Trophoblast cell (in vitro differentiated cells and primary cell): ENCODE measurements around the gene PSMD13.
"Not testable (repeated sequence)": the region's sequence is repeated elsewhere in the genome, so short reads cannot be mapped to it uniquely, and the experiment has no call there.

Experiments
- DNase-seq, 2 donors: peaks; one replicate each; pipeline ENCODE4 v3.0.0-alpha.2; 2016
- H2AFZ ChIP-seq: 2 replicates; pipeline ENCODE4 v1.6.1; 2013; ENCODE audit warnings: low read length, moderate library complexity, mild to moderate bottlenecking; ENCODE audit not compliant: insufficient read depth, poor library complexity
- H2AK5ac ChIP-seq: 2 replicates; pipeline ENCODE4 v1.6.1; 2013; ENCODE audit warnings: mild to moderate bottlenecking, low read length
- H2BK120ac ChIP-seq: 2 replicates; pipeline ENCODE4 v1.6.1; 2013; ENCODE audit warnings: low read length, mild to moderate bottlenecking, moderate library complexity; ENCODE audit not compliant: insufficient read depth, poor library complexity
- H2BK12ac ChIP-seq: 2 replicates; pipeline ENCODE4 v1.6.1; 2013; ENCODE audit warnings: mild to moderate bottlenecking, low read length, moderate library complexity
- H2BK5ac ChIP-seq: 2 replicates; pipeline ENCODE4 v1.6.1; 2013; ENCODE audit warnings: low read length, low read depth, moderate library complexity, mild to moderate bottlenecking; ENCODE audit not compliant: poor library complexity
- H3K14ac ChIP-seq: 2 replicates; pipeline ENCODE4 v1.6.1; 2013; ENCODE audit warnings: mild to moderate bottlenecking, low read length
- H3K18ac ChIP-seq: 2 replicates; pipeline ENCODE4 v1.6.1; 2013; ENCODE audit warnings: mild to moderate bottlenecking, low read length
- H3K23ac ChIP-seq: 2 replicates; pipeline ENCODE4 v1.6.1; 2013; ENCODE audit warnings: low read length
- H3K27ac ChIP-seq: 2 replicates; pipeline ENCODE4 v1.5.1; 2013; ENCODE audit warnings: low read depth, mild to moderate bottlenecking, inconsistent platforms, low read length, moderate library complexity
- H3K27me3 ChIP-seq: 2 replicates; pipeline ENCODE4 v1.6.1; 2013; ENCODE audit warnings: inconsistent platforms, mild to moderate bottlenecking, low read length, moderate library complexity; ENCODE audit not compliant: insufficient read depth
- H3K36me3 ChIP-seq, 2 experiments: 1 replicate in 1 of 2; 2 replicates in 1 of 2; pipeline ENCODE4 v1.6.1; 2013; ENCODE audit warnings: low read length in 2 of 2, mild to moderate bottlenecking in 2 of 2, moderate library complexity in 1 of 2; ENCODE audit not compliant: insufficient read depth in 2 of 2, control insufficient read depth in 1 of 2
- H3K4ac ChIP-seq: 2 replicates; pipeline ENCODE4 v1.6.1; 2013; ENCODE audit warnings: low read depth, mild to moderate bottlenecking, low read length, moderate library complexity
- H3K4me1 ChIP-seq, 2 experiments: 1 replicate in 1 of 2; 2 replicates in 1 of 2; pipeline ENCODE4 v1.6.1; 2013; ENCODE audit warnings: low read length in 2 of 2, mild to moderate bottlenecking in 2 of 2, moderate library complexity in 1 of 2; ENCODE audit not compliant: insufficient read depth in 2 of 2, control insufficient read depth in 1 of 2
- H3K4me2 ChIP-seq: 2 replicates; pipeline ENCODE4 v1.6.1; 2013; ENCODE audit warnings: inconsistent platforms, mild to moderate bottlenecking, low read length, moderate library complexity
- H3K4me3 ChIP-seq: 2 replicates; pipeline ENCODE4 v1.5.1; 2013; ENCODE audit warnings: mild to moderate bottlenecking, low read depth, low read length, inconsistent platforms
- H3K79me1 ChIP-seq: one replicate; pipeline ENCODE4 v1.6.1; 2013; ENCODE audit warnings: low read length
- H3K79me2 ChIP-seq: 2 replicates; pipeline ENCODE4 v1.6.1; 2013; ENCODE audit warnings: low read length, mild to moderate bottlenecking; ENCODE audit not compliant: control insufficient read depth, insufficient read depth, poor library complexity
- H3K9ac ChIP-seq: 2 replicates; pipeline ENCODE4 v1.6.1; 2013; ENCODE audit warnings: mild to moderate bottlenecking, low read length
- H3K9me3 ChIP-seq: 2 replicates; pipeline ENCODE4 v1.6.1; 2013; ENCODE audit warnings: low read depth, mild to moderate bottlenecking, control low read depth, inconsistent platforms, low read length; ENCODE audit not compliant: insufficient read depth
- H4K12ac ChIP-seq: 2 replicates; pipeline ENCODE4 v1.6.1; 2013; ENCODE audit warnings: low read depth, mild to moderate bottlenecking, low read length, moderate library complexity
- H4K8ac ChIP-seq: 2 replicates; pipeline ENCODE4 v1.6.1; 2013; ENCODE audit warnings: low read depth, mild to moderate bottlenecking, low read length, moderate library complexity
- H4K91ac ChIP-seq: one replicate; pipeline ENCODE4 v1.6.1; 2013; ENCODE audit warnings: low read depth, mild to moderate bottlenecking, low read length, moderate library complexity
- WGBS: extraction: QIAGEN DNeasy Blood & Tissue Kit; methylation state at CpG from one replicate; pipeline ENCODE4 v1.1.7; 2013; ENCODE audit warnings: missing lambda C conversion rate; ENCODE audit not compliant: insufficient read length, insufficient coverage; ENCODE audit errors: extremely low coverage; 5-methylcytosine and 5-hydroxymethylcytosine counted together

Gene PSMD13

DNA sequence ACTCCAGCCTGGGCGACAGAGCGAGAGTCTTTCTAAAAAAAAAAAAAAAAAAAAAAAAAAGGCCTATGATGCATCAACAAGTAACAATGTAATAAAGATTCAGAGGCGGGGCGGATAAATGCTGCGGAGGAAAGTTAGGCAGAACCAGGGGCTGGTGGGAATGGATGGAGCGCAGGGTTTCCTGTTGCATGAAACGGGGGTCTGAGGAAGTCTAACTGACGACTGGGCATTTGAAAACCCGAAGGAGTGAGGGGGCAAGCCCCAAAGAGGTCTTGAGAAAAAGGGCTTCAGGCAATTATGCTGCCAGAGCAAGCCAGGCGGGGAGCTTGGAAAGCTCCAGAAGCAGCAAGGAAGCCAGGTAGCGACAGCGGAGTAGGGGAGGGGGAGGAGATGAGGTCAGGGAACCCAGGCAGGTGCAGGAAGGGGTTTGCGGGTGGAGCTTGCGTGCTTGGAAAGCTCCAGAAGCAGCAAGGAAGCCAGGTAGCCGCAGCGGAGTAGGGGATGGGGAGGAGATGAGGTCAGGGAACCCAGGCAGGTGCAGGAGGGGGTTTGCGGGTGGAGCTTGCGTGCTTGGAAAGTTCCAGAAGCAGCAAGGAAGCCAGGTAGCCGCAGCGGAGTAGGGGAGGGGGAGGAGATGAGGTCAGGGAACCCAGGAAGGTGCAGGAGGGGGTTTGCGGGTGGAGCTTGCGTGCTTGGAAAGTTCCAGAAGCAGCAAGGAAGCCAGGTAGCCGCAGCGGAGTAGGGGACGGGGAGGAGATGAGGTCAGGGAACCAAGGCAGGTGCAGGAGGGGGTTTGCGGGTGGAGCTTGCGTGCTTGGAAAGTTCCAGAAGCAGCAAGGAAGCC, 50.4 kb downstream of the PSMD13 start:
- H3K4me3 ChIP-seq, H3K4ac ChIP-seq, H3K79me1 ChIP-seq, H3K9ac ChIP-seq, H2BK12ac ChIP-seq, DNase-seq, H4K91ac ChIP-seq, H2BK120ac ChIP-seq, H3K79me2 ChIP-seq, H3K14ac ChIP-seq, H3K23ac ChIP-seq, H3K27me3 ChIP-seq, H3K9me3 ChIP-seq, H3K27ac ChIP-seq, H2AK5ac ChIP-seq, H3K36me3 ChIP-seq, H2AFZ ChIP-seq, H4K8ac ChIP-seq, H3K18ac ChIP-seq, H3K4me2 ChIP-seq, H2BK5ac ChIP-seq, H4K12ac ChIP-seq: not testable (repeated sequence)
- WGBS: no CpG with 5 or more reads among the region's 27 CpGs
- peaks cover 24 to 33% of the 10 kb centered on the region in 2 experiments for H3K4me1 ChIP-seq

DNA sequence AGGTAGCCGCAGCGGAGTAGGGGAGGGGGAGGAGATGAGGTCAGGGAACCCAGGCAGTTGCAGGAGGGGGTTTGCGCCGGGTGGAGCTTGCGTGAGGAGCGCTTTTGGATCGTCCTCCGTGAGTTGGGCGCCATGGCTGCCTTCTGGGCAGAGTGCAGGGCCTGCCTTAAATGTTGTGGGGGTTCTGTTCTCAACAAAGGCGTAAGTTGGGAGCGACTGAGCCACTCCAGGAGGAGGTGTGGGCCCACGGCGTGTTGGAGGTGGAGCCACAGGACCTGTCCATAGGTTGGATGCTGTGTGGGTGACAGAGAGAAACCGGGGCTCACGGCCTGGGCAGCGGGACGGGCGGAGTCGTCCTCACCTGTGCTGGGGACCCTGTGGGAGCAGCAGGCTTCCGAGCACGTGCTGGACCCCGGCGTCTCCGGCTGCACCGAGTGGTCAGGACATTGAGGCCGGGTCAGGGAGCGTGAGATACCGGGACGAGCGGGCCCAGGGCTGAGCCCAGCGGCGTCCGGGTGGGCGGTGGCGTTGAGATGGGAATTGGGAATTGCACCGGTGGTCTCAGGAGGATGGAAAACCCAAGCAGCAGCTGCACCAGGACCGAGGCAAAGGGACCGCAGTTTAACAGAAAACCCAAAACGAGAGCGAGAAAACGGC, 51.2 kb downstream of the PSMD13 start:
- peaks cover 10% of the 10 kb centered on the region for H3K79me1 ChIP-seq
- peak overlapping the region; percentile 43 for H3K18ac ChIP-seq
- peak overlapping the region; percentile 11 for H2AK5ac ChIP-seq
- H3K23ac ChIP-seq: no peak overlapping the region
- H3K9me3 ChIP-seq: no peaks in the 10 kb centered on the region
- H2BK12ac ChIP-seq: no peak overlapping the region
- H3K4me1 ChIP-seq: peaks cover 24 to 33% of the 10 kb centered on the region in 2 experiments
- peak overlapping the region; percentile 64 for H4K91ac ChIP-seq
- no peak for DNase-seq
- no peak overlapping the region for H3K9ac ChIP-seq
- H3K27ac ChIP-seq: no peak overlapping the region
- H3K4me2 ChIP-seq: peak overlapping the region; percentile 79
- H3K36me3 ChIP-seq: peaks cover 3 to 8% of the 10 kb centered on the region in 2 experiments
- WGBS: no CpG with 5 or more reads among the region's 41 CpGs
- peak overlapping the region; percentile 37 for H3K14ac ChIP-seq
- H3K4me3 ChIP-seq: peak overlapping the region; percentile 73
- peak overlapping the region; percentile 21 for H2AFZ ChIP-seq
- no peaks in the 10 kb centered on the region for H3K27me3 ChIP-seq
- H3K4ac ChIP-seq: no peak overlapping the region
- no peak overlapping the region for H4K12ac ChIP-seq
- H2BK5ac ChIP-seq: no peak overlapping the region
- H3K79me2 ChIP-seq: peaks cover 6% of the 10 kb centered on the region
- H4K8ac ChIP-seq: no peak overlapping the region
- peak overlapping the region; percentile 29 for H2BK120ac ChIP-seq

- no peak within 1 kb of the TSS for H2BK5ac ChIP-seq
- H3K27ac ChIP-seq: no peak within 1 kb of the TSS
- WGBS: no CpG with 5 or more reads among the region's 112 CpGs
- H3K9me3 ChIP-seq: no peaks in the 10 kb centered on the region
- peak within 1 kb of the TSS; percentile 40 for H4K8ac ChIP-seq
- H3K27me3 ChIP-seq: no peaks in the 10 kb centered on the region
- peaks cover 6% of the 10 kb centered on the region for H3K79me2 ChIP-seq
- peak within 1 kb of the TSS; percentile 3 for H2BK12ac ChIP-seq
- H3K4me1 ChIP-seq: peaks cover 24 to 33% of the 10 kb centered on the region in 2 experiments
- H3K4me2 ChIP-seq: peak within 1 kb of the TSS; percentile 79
- DNase-seq: peak; percentile 17 to 79
- H3K4ac ChIP-seq: peak within 1 kb of the TSS; percentile 18
- peaks cover 9 to 14% of the 10 kb centered on the region in 2 experiments for H3K36me3 ChIP-seq
- H2AFZ ChIP-seq: peak within 1 kb of the TSS; percentile 21
- H4K91ac ChIP-seq: peak within 1 kb of the TSS; percentile 64
- H3K14ac ChIP-seq: peak within 1 kb of the TSS; percentile 38
- H2BK120ac ChIP-seq: peak within 1 kb of the TSS; percentile 29
- H3K9ac ChIP-seq: no peak within 1 kb of the TSS
- peak within 1 kb of the TSS; percentile 11 for H2AK5ac ChIP-seq
- peak within 1 kb of the TSS; percentile 43 for H3K18ac ChIP-seq
- H3K4me3 ChIP-seq: peak within 1 kb of the TSS; percentile 73
- peaks cover 10% of the 10 kb centered on the region for H3K79me1 ChIP-seq
- no peak within 1 kb of the TSS for H3K23ac ChIP-seq
- H4K12ac ChIP-seq: peak within 1 kb of the TSS; percentile 33
These were observed 52.0 kb downstream of the PSMD13 start, which contains the start of gene PGGHG for GRCh38 chr11:288478-289397. Gene PGGHG (plus strand): TSS chr11:289126. CDS start chr11:289817, 691 bp downstream.

GRCh38 chr11:289398-289711, 52.6 kb downstream of the PSMD13 start:
- peak overlapping the region; percentile 9 for H4K12ac ChIP-seq
- H3K27ac ChIP-seq: no peak overlapping the region
- H3K27me3 ChIP-seq: no peaks in the 10 kb centered on the region
- H3K9me3 ChIP-seq: no peaks in the 10 kb centered on the region
- H3K4ac ChIP-seq: peak overlapping the region; percentile 18
- no peak overlapping the region for H3K23ac ChIP-seq
- DNase-seq: no peak
- peaks cover 6% of the 10 kb centered on the region for H3K79me2 ChIP-seq
- H3K4me2 ChIP-seq: peak overlapping the region; percentile 53
- H3K14ac ChIP-seq: peak overlapping the region; percentile 38
- H2BK5ac ChIP-seq: no peak overlapping the region
- peak overlapping the region; percentile 11 for H2AK5ac ChIP-seq
- H4K91ac ChIP-seq: peak overlapping the region; percentile 3
- H2AFZ ChIP-seq: no peak overlapping the region
- WGBS: no CpG with 5 or more reads among the region's 14 CpGs
- H3K4me3 ChIP-seq: peak overlapping the region; percentile 19
- no peak overlapping the region for H3K18ac ChIP-seq
- H3K4me1 ChIP-seq: peaks cover 21 to 28% of the 10 kb centered on the region in 2 experiments
- H2BK120ac ChIP-seq: no peak overlapping the region
- peaks cover 12 to 20% of the 10 kb centered on the region in 2 experiments for H3K36me3 ChIP-seq
- no peak overlapping the region for H3K9ac ChIP-seq
- peak overlapping the region; percentile 3 for H2BK12ac ChIP-seq
- H3K79me1 ChIP-seq: peaks cover 7% of the 10 kb centered on the region
- peak overlapping the region; percentile 39 for H4K8ac ChIP-seq
